Ascending aorta (tissue), 2 donors: Measurements from ENCODE around the gene TMEM35A. TPM values are rescaled to one million over a fixed set of nuclear protein-coding genes. Genes with fewer than 3 reads are reported as not detected.

Source experiments
- DNase-seq, 2 donors: peaks; one replicate each; pipeline ENCODE4 v3.0.0-alpha.2; 2019; ENCODE audit warnings: low spot score in 2 of 2
- H3K27ac ChIP-seq, 2 donors: fragments of 200-600 bp; sonication (generic); one replicate each; pipeline ENCODE4 v1.5.1; 2016 to 2017; ENCODE audit warnings: mild to moderate bottlenecking in 1 of 2
- H3K27me3 ChIP-seq: fragments of 200-600 bp; sonication (generic); one replicate; pipeline ENCODE4 v1.5.1; 2017
- H3K36me3 ChIP-seq, 2 donors: fragments of 200-600 bp; sonication (generic); one replicate each; pipeline ENCODE4 v1.5.1; 2016
- H3K4me1 ChIP-seq, 2 donors: fragments of 200-600 bp; sonication (generic); one replicate each; pipeline ENCODE4 v1.5.1; 2016 to 2017; ENCODE audit warnings: mild to moderate bottlenecking in 1 of 2
- H3K4me3 ChIP-seq, 2 donors: fragments of 200-600 bp; sonication (generic); one replicate each; pipeline ENCODE4 v1.5.1; 2016 to 2017; ENCODE audit warnings: mild to moderate bottlenecking in 1 of 2
- H3K9me3 ChIP-seq, 2 donors: fragments of 200-600 bp; sonication (generic); one replicate each; pipeline ENCODE4 v1.5.1; 2016
- intact Hi-C: fragments of 100-400 bp; cut with DNase I; formaldehyde crosslinking; loops from one replicate; pipeline ENCODE4 v1.15.1; 2023
- total RNA-seq: library from RNA; depleted of rRNA; stranded (reverse); fragments of >200 nt; gene quantifications from one replicate; pipeline ENCODE4 v1.1.0, GENCODE V29; 2016
- TF ChIP-seq, protein P1 (sequence below), 3 experiments: fragments of 200-600 bp in 2 of 3; fragments of 450-650 bp in 1 of 3; sonication (generic) in 2 of 3; IDR thresholded peaks; one replicate each; pipeline ENCODE4 v1.5.1; 2016 to 2019; ENCODE audit warnings: antibody characterized with exemption in 3 of 3, mild to moderate bottlenecking in 1 of 3, moderate library complexity in 1 of 3

Gene TMEM35A, protein sequence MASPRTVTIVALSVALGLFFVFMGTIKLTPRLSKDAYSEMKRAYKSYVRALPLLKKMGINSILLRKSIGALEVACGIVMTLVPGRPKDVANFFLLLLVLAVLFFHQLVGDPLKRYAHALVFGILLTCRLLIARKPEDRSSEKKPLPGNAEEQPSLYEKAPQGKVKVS
- not detected for total RNA-seq

DNA sequence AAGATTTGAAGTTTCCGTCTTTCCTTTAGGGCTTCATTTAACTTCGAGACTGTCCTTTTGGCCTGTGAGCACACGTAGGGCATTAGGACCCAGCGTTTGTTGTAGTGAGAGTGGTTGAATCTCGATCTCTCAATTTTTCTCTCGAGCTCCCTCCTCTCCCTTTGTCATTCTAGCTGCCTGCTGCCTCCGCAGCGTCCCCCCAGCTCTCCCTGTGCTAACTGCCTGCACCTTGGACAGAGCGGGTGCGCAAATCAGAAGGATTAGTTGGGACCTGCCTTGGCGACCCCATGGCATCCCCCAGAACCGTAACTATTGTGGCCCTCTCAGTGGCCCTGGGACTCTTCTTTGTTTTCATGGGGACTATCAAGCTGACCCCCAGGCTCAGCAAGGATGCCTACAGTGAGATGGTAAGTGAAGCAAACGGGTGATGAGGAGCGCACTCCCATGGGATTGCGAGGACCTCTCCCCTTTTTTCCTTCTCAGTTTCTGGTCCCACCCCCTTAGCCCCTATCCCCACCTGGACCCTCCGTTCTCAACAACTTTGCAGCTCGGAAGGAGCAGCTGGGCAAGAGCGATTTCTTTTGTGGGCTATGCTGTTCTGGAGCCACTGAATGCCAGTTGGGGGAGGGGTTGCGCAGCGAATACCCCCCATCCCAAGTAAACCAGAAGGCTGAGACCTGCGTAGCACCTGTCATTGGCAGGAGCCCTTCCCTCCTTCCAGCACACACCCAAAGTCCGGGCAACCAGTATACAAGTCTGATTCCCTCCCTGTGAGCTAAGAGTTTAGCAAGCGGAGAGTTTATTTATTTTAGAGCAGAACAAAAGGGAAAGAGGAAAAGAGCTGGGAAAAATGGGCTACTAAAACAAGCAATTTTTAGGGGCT lies at the start of gene TMEM35A:
Gene TMEM35A (plus strand): TSS at position 164 of the 883 bp plus-strand sequence. CDS start 124 bp downstream, at position 288.
- H3K27ac ChIP-seq = no peak within 1 kb of the TSS
- H3K9me3 ChIP-seq = no peaks in the 10 kb centered on the region
- H3K4me1 ChIP-seq = no peaks in the 10 kb centered on the region
- no peaks in the 10 kb centered on the region for H3K36me3 ChIP-seq
- no peaks in the 10 kb centered on the region for H3K27me3 ChIP-seq
- DNase-seq = no peak
- intact Hi-C loops = no loop called here
- H3K4me3 ChIP-seq = peak within 1 kb of the TSS; percentile 23 to 61
- TF ChIP-seq, protein P1, sequence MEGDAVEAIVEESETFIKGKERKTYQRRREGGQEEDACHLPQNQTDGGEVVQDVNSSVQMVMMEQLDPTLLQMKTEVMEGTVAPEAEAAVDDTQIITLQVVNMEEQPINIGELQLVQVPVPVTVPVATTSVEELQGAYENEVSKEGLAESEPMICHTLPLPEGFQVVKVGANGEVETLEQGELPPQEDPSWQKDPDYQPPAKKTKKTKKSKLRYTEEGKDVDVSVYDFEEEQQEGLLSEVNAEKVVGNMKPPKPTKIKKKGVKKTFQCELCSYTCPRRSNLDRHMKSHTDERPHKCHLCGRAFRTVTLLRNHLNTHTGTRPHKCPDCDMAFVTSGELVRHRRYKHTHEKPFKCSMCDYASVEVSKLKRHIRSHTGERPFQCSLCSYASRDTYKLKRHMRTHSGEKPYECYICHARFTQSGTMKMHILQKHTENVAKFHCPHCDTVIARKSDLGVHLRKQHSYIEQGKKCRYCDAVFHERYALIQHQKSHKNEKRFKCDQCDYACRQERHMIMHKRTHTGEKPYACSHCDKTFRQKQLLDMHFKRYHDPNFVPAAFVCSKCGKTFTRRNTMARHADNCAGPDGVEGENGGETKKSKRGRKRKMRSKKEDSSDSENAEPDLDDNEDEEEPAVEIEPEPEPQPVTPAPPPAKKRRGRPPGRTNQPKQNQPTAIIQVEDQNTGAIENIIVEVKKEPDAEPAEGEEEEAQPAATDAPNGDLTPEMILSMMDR (IDR thresholded peaks at IDR 0.05) = no peak

DNA sequence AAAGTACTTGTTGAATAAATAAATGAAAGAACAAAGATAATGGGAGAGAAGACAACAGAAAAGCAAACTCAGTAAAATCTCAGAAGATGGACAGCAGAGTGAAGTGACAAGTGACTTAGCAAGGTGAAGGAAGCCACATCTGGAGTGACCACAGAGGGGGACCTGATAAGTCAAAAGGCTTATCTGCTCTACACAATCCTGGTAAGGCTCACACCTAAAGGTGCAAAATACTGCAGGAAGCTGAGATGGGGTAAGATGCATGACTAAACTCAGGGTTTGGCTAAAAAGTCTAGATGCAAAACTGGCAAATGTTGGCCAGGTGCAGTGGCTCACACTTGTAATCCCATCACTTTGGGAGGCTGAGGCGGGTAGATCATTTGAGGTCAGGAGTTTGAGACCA lies 49.0 kb upstream of the TMEM35A start:
- H3K36me3 ChIP-seq = peaks cover 5 to 6% of the 10 kb centered on the region in 2 donors
- intact Hi-C loops = no loop called here
- no peaks in the 10 kb centered on the region for H3K4me1 ChIP-seq
- H3K27ac ChIP-seq = no peak overlapping the region
- TF ChIP-seq, protein P1 (IDR thresholded peaks at IDR 0.05) = no peak
- H3K27me3 ChIP-seq = no peaks in the 10 kb centered on the region
- DNase-seq = peak in 1 of 2 donors; percentile 19
- no peaks in the 10 kb centered on the region for H3K9me3 ChIP-seq
- H3K4me3 ChIP-seq = no peak overlapping the region

DNA sequence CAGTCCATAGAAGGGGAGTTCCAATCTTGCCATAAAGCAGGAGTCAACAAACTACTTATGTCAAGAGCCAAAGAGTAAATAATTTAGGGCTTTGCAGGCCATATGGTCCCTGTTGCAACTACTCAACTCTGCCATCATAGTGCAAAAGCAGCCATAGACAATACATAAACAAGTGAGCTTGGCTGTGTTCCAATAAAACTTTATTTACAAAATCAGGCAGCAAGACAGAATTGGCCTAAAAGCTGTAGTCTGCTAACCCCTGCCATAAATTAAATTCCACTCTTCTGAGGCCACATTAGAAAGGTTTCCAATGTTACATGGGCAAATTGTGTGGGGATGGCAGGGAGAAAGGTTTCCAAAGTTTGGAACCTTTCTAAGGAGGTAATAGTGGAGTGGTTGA lies 41.4 kb upstream of the TMEM35A start:
- DNase-seq = no peak
- no peak overlapping the region for H3K4me3 ChIP-seq
- intact Hi-C loops = no loop called here
- no peaks in the 10 kb centered on the region for H3K4me1 ChIP-seq
- TF ChIP-seq, protein P1 (IDR thresholded peaks at IDR 0.05) = no peak
- H3K27me3 ChIP-seq = no peaks in the 10 kb centered on the region
- H3K9me3 ChIP-seq = no peaks in the 10 kb centered on the region
- peaks cover 6 to 17% of the 10 kb centered on the region in 2 donors for H3K36me3 ChIP-seq
- no peak overlapping the region for H3K27ac ChIP-seq

DNA sequence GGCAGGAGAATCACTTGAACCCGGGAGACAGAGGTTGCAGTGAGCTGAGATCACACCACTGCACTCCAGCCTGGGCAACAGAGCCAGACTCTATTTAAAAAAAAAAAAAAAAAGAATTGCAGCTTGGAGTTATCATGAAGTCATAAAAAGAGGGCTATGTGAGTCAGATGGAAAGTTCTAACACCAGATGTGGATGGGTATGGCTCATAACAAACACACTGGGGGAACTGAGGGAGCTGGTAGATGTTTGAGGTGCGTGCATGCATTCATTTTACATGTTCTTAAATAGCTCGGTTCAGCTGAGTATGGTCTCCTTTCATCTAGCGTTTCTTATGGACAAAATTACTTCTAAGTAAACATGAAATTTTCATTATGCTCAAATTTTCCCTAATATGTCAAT lies 38.5 kb upstream of the TMEM35A start:
- TF ChIP-seq, protein P1 (IDR thresholded peaks at IDR 0.05) = no peak
- no peaks in the 10 kb centered on the region for H3K4me1 ChIP-seq
- no peaks in the 10 kb centered on the region for H3K27me3 ChIP-seq
- H3K27ac ChIP-seq = no peak overlapping the region
- H3K36me3 ChIP-seq = peaks cover 6 to 17% of the 10 kb centered on the region in 2 donors
- no peaks in the 10 kb centered on the region for H3K9me3 ChIP-seq
- no peak for DNase-seq
- intact Hi-C loops = no loop called here
- no peak overlapping the region for H3K4me3 ChIP-seq

DNA sequence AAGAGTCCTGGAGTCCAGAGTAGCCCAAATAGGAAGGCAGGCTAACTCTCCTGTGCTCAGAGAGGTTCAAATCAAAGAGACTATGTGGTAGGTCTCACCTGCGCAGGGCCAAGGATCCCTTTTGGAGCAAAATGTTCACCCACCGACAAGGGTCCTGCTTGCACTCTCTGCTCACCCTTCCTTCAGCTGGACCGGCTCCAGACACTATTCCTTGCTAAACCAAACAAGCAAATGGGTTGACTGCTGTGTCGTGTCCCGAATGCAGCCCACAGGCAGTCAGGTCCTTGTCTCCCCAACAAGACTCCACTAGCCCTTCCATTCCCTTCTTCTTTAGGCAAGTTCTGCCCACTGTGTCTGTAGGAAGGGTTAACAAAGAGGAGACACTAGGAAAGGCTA lies 27.5 kb upstream of the TMEM35A start:
- no peak for DNase-seq
- peaks cover 0 to 3% of the 10 kb centered on the region in 2 donors for H3K4me1 ChIP-seq
- peak overlapping the region; percentile 71 to 88 for H3K27ac ChIP-seq
- H3K9me3 ChIP-seq = no peaks in the 10 kb centered on the region
- peak overlapping the region; percentile 53 to 67 for H3K4me3 ChIP-seq
- H3K27me3 ChIP-seq = no peaks in the 10 kb centered on the region
- no peaks in the 10 kb centered on the region for H3K36me3 ChIP-seq
- TF ChIP-seq, protein P1 (IDR thresholded peaks at IDR 0.05) = no peak
- intact Hi-C loops = loop anchor here (1.0 to 5.0 kb wide), 2 partner anchors 47 to 141 kb away; partner anchors contain the start of gene CENPI
